Vagina (tissue), 2 donors: ENCODE measurements around the gene CCDC33. TPM values are rescaled to one million over a fixed set of nuclear protein-coding genes. Genes with fewer than 3 reads are reported as not detected.

Source experiments
- DNase-seq, 2 donors: peaks; one replicate each; pipeline ENCODE4 v3.0.0-alpha.2; 2017; ENCODE audit errors: extremely low spot score in 2 of 2
- H3K27ac ChIP-seq: fragments of 200-600 bp; sonication (generic); one replicate; pipeline ENCODE4 v1.5.1; 2019
- H3K27me3 ChIP-seq: fragments of 200-600 bp; sonication (generic); one replicate; pipeline ENCODE4 v1.5.1; 2019
- H3K36me3 ChIP-seq, 2 donors: fragments of 200-600 bp; sonication (generic); one replicate each; pipeline ENCODE4 v1.5.1; 2017 to 2019
- H3K4me1 ChIP-seq: fragments of 200-600 bp; sonication (generic); one replicate; pipeline ENCODE4 v1.5.1; 2019
- H3K4me3 ChIP-seq, 2 donors: fragments of 200-600 bp; sonication (generic); 1 replicate in 1 of 2; 2 replicates in 1 of 2; pipeline ENCODE4 v1.5.1; 2016 to 2019
- H3K9me3 ChIP-seq: fragments of 200-600 bp; sonication (generic); one replicate; pipeline ENCODE4 v1.5.1; 2019
- CTCF ChIP-seq, 3 experiments: fragments of 450-650 bp in 2 of 3; fragments of 200-600 bp in 1 of 3; sonication (generic) in 1 of 3; IDR thresholded peaks; one replicate each; pipeline ENCODE4 v1.5.1; 2017 to 2019; ENCODE audit warnings: antibody characterized with exemption in 3 of 3, mild to moderate bottlenecking in 2 of 3, moderate library complexity in 2 of 3
- POLR2A ChIP-seq, 2 donors: fragments of 450-650 bp; IDR thresholded peaks; one replicate each; pipeline ENCODE4 v1.6.1; 2017; ENCODE audit warnings: antibody characterized with exemption in 2 of 2, mild to moderate bottlenecking in 2 of 2, moderate library complexity in 2 of 2
- POLR2AphosphoS5 ChIP-seq, 2 donors: sonication (generic); formaldehyde crosslinking; IDR thresholded peaks; one replicate each; pipeline ENCODE4 v1.9.0; 2017; ENCODE audit warnings: antibody characterized with exemption in 2 of 2, mild to moderate bottlenecking in 2 of 2, low read depth in 1 of 2; ENCODE audit not compliant: insufficient read depth in 1 of 2
- intact Hi-C: fragments of 100-400 bp; cut with DNase I; formaldehyde crosslinking; loops from one replicate; pipeline ENCODE4 v1.15.1; 2023
- total RNA-seq: library from RNA; depleted of rRNA; stranded (reverse); fragments of >200 nt; gene quantifications from one replicate; pipeline ENCODE4 v1.2.3, GENCODE V29; 2016

Gene CCDC33
- total RNA-seq, result not detected

- intact Hi-C loops, result no loop called here
- H3K27ac ChIP-seq, result no peak within 1 kb of the TSS
- H3K27me3 ChIP-seq, result no peaks in the 10 kb centered on the region
- DNase-seq, result no peak
- no peaks in the 10 kb centered on the region for H3K36me3 ChIP-seq
- H3K9me3 ChIP-seq, result no peaks in the 10 kb centered on the region
- H3K4me1 ChIP-seq, result peaks cover 6% of the 10 kb centered on the region
- TF ChIP-seq POLR2A (IDR thresholded peaks at IDR 0.05) (no peak), CTCF (IDR thresholded peaks at IDR 0.05) (no peak), POLR2AphosphoS5 (IDR thresholded peaks at IDR 0.05; ENCODE audit: insufficient read depth in 1 of 2, low read depth in 1 of 2) (no peak)
- no peak within 1 kb of the TSS for H3K4me3 ChIP-seq
Observed at GRCh38 chr15:74235962-74236361, at the start of gene CCDC33. CCDC33 (plus strand) TSS chr15:74236326; CDS start chr15:74236720, 394 bp downstream.

- Histone ChIP-seq H3K9me3 (no peaks in the 10 kb centered on the region), H3K27ac (no peak overlapping the region), H3K4me1 (no peaks in the 10 kb centered on the region), H3K4me3 (no peak overlapping the region), H3K27me3 (no peaks in the 10 kb centered on the region), H3K36me3 (no peaks in the 10 kb centered on the region)
- DNase-seq, result no peak
- intact Hi-C loops, result no loop called here
- no peak for TF ChIP-seq POLR2A (IDR thresholded peaks at IDR 0.05)
- TF ChIP-seq POLR2AphosphoS5 (IDR thresholded peaks at IDR 0.05; ENCODE audit: insufficient read depth in 1 of 2, low read depth in 1 of 2), result no peak
- TF ChIP-seq CTCF (IDR thresholded peaks at IDR 0.05), result no peak
Observed at GRCh38 chr15:74188216-74188615, 47.9 kb upstream of the CCDC33 start.

GRCh38 chr15:74191798-74192197, 44.3 kb upstream of the CCDC33 start:
- H3K4me3 ChIP-seq, result no peak overlapping the region
- H3K27me3 ChIP-seq, result no peaks in the 10 kb centered on the region
- H3K9me3 ChIP-seq, result no peaks in the 10 kb centered on the region
- no peaks in the 10 kb centered on the region for H3K36me3 ChIP-seq
- no peak overlapping the region for H3K27ac ChIP-seq
- TF ChIP-seq CTCF (IDR thresholded peaks at IDR 0.05) (no peak), POLR2AphosphoS5 (IDR thresholded peaks at IDR 0.05; ENCODE audit: insufficient read depth in 1 of 2, low read depth in 1 of 2) (no peak), POLR2A (IDR thresholded peaks at IDR 0.05) (no peak)
- intact Hi-C loops, result no loop called here
- H3K4me1 ChIP-seq, result peaks cover 12% of the 10 kb centered on the region
- DNase-seq, result no peak

GRCh38 chr15:74192751-74193150, 43.4 kb upstream of the CCDC33 start:
- H3K36me3 ChIP-seq, result no peaks in the 10 kb centered on the region
- no peaks in the 10 kb centered on the region for H3K27me3 ChIP-seq
- H3K4me3 ChIP-seq, result no peak overlapping the region
- DNase-seq, result no peak
- intact Hi-C loops, result no loop called here
- peaks cover 15% of the 10 kb centered on the region for H3K4me1 ChIP-seq
- TF ChIP-seq POLR2AphosphoS5 (IDR thresholded peaks at IDR 0.05; ENCODE audit: insufficient read depth in 1 of 2, low read depth in 1 of 2) (no peak), POLR2A (IDR thresholded peaks at IDR 0.05) (no peak), CTCF (IDR thresholded peaks at IDR 0.05) (no peak)
- H3K9me3 ChIP-seq, result no peaks in the 10 kb centered on the region
- no peak overlapping the region for H3K27ac ChIP-seq

GRCh38 chr15:74193299-74193718, 42.8 kb upstream of the CCDC33 start:
- Histone ChIP-seq H3K27me3 (no peaks in the 10 kb centered on the region), H3K9me3 (no peaks in the 10 kb centered on the region), H3K27ac (no peak overlapping the region), H3K4me3 (no peak overlapping the region), H3K36me3 (no peaks in the 10 kb centered on the region), H3K4me1 (peaks cover 15% of the 10 kb centered on the region)
- intact Hi-C loops, result no loop called here
- no peak for DNase-seq
- TF ChIP-seq POLR2AphosphoS5 (IDR thresholded peaks at IDR 0.05; ENCODE audit: insufficient read depth in 1 of 2, low read depth in 1 of 2) (peak in 1 of 2 donors; percentile 12), POLR2A (IDR thresholded peaks at IDR 0.05) (no peak)
